ENCODE results near the gene MAN1A1.

- TF ChIP-seq SMC3 (conservative IDR thresholded peaks at IDR 0.05; ENCODE audit: poor library complexity), result no peak
- TF ChIP-seq, protein P1, sequence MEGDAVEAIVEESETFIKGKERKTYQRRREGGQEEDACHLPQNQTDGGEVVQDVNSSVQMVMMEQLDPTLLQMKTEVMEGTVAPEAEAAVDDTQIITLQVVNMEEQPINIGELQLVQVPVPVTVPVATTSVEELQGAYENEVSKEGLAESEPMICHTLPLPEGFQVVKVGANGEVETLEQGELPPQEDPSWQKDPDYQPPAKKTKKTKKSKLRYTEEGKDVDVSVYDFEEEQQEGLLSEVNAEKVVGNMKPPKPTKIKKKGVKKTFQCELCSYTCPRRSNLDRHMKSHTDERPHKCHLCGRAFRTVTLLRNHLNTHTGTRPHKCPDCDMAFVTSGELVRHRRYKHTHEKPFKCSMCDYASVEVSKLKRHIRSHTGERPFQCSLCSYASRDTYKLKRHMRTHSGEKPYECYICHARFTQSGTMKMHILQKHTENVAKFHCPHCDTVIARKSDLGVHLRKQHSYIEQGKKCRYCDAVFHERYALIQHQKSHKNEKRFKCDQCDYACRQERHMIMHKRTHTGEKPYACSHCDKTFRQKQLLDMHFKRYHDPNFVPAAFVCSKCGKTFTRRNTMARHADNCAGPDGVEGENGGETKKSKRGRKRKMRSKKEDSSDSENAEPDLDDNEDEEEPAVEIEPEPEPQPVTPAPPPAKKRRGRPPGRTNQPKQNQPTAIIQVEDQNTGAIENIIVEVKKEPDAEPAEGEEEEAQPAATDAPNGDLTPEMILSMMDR (IDR thresholded peaks at IDR 0.05; ENCODE audit: poor library complexity, severe bottlenecking), result no peak
- TF ChIP-seq TAF1 (IDR thresholded peaks at IDR 0.05; ENCODE audit: low read depth), result no peak
- TF ChIP-seq EP300 (conservative IDR thresholded peaks at IDR 0.05; ENCODE audit: poor library complexity, severe bottlenecking), result no peak
- no peak for TF ChIP-seq EZH2 (IDR thresholded peaks at IDR 0.05; ENCODE audit: borderline replicate concordance, insufficient read depth, low read length, poor library complexity, severe bottlenecking)
- TF ChIP-seq, protein P2, sequence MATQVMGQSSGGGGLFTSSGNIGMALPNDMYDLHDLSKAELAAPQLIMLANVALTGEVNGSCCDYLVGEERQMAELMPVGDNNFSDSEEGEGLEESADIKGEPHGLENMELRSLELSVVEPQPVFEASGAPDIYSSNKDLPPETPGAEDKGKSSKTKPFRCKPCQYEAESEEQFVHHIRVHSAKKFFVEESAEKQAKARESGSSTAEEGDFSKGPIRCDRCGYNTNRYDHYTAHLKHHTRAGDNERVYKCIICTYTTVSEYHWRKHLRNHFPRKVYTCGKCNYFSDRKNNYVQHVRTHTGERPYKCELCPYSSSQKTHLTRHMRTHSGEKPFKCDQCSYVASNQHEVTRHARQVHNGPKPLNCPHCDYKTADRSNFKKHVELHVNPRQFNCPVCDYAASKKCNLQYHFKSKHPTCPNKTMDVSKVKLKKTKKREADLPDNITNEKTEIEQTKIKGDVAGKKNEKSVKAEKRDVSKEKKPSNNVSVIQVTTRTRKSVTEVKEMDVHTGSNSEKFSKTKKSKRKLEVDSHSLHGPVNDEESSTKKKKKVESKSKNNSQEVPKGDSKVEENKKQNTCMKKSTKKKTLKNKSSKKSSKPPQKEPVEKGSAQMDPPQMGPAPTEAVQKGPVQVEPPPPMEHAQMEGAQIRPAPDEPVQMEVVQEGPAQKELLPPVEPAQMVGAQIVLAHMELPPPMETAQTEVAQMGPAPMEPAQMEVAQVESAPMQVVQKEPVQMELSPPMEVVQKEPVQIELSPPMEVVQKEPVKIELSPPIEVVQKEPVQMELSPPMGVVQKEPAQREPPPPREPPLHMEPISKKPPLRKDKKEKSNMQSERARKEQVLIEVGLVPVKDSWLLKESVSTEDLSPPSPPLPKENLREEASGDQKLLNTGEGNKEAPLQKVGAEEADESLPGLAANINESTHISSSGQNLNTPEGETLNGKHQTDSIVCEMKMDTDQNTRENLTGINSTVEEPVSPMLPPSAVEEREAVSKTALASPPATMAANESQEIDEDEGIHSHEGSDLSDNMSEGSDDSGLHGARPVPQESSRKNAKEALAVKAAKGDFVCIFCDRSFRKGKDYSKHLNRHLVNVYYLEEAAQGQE (IDR thresholded peaks at IDR 0.05; ENCODE audit: borderline replicate concordance), result no peak
- no peak for TF ChIP-seq POLR2AphosphoS5 (IDR thresholded peaks at IDR 0.05)
- no peak for TF ChIP-seq RAD21 (conservative IDR thresholded peaks at IDR 0.05)
Observed at GRCh38 chr6:119390247-119390793, 40.8 kb upstream of the MAN1A1 start.

Measured in neural cell (in vitro differentiated cells).